CD14-positive monocyte (primary cell): ENCODE measurements around the gene MISP3. TPM values are rescaled to one million over a fixed set of nuclear protein-coding genes. Genes with fewer than 3 reads are reported as not detected.
A peak's percentile ranks its signal among the peaks of the same experiment; 100 is the strongest.

Experiments used
- DNase-seq, 3 donors: peaks; one replicate each; pipeline ENCODE4 v3.0.0-alpha.2; 2011 to 2022
- H2AFZ ChIP-seq: 2 replicates; pipeline ENCODE4 v1.6.0; 2012; ENCODE audit warnings: mild to moderate bottlenecking, low read depth, low read length, inconsistent platforms; ENCODE audit not compliant: insufficient read depth, poor library complexity, severe bottlenecking
- H3K27ac ChIP-seq, 2 donors: 1 replicate in 1 of 2; 2 replicates in 1 of 2; pipeline ENCODE4 v1.5.1; 2012 to 2013; ENCODE audit warnings: low read length in 2 of 2, control low read depth in 1 of 2, inconsistent platforms in 1 of 2, low read depth in 1 of 2, mild to moderate bottlenecking in 1 of 2
- H3K27me3 ChIP-seq, 2 donors: one replicate each; pipeline versions ENCODE4 v1.6.0 to v1.6.1; 2011 to 2013; ENCODE audit warnings: low read length in 2 of 2; ENCODE audit not compliant: control insufficient read depth in 2 of 2, insufficient read depth in 2 of 2
- H3K36me3 ChIP-seq, 2 donors: replicated peaks in 1 of 2; 1 replicate in 1 of 2; 2 replicates in 1 of 2; pipeline versions ENCODE4 v1.5.1 to v1.6.1; 2012 to 2013; ENCODE audit warnings: low read length in 2 of 2, control low read depth in 1 of 2, inconsistent platforms in 1 of 2, mild to moderate bottlenecking in 1 of 2; ENCODE audit not compliant: insufficient read depth in 2 of 2, control insufficient read depth in 1 of 2
- H3K4me1 ChIP-seq, 2 donors: 1 replicate in 1 of 2; 2 replicates in 1 of 2; pipeline versions ENCODE4 v1.5.1 to v1.6.1; 2012 to 2013; ENCODE audit warnings: low read length in 2 of 2, control low read depth in 1 of 2, inconsistent platforms in 1 of 2, mild to moderate bottlenecking in 1 of 2, moderate library complexity in 1 of 2; ENCODE audit not compliant: insufficient read depth in 2 of 2, control insufficient read depth in 1 of 2
- H3K4me2 ChIP-seq: replicated peaks from 2 replicates; pipeline ENCODE3; 2012; ENCODE audit warnings: low read length, moderate library complexity, mild to moderate bottlenecking; ENCODE audit not compliant: poor library complexity, severe bottlenecking; ENCODE audit errors: extremely low read depth
- H3K4me3 ChIP-seq, 3 experiments: fragments of 200-600 bp in 1 of 3; sonication (generic) in 1 of 3; replicated peaks in 1 of 3; 1 replicate in 2 of 3; 2 replicates in 1 of 3; pipeline ENCODE4 v1.5.1; 2011 to 2013; ENCODE audit warnings: low read length in 3 of 3, mild to moderate bottlenecking in 3 of 3, control low read depth in 2 of 3, low read depth in 2 of 3, inconsistent platforms in 1 of 3, moderate library complexity in 1 of 3
- H3K79me2 ChIP-seq: 2 replicates; pipeline ENCODE4 v1.6.0; 2012; ENCODE audit warnings: mild to moderate bottlenecking, control low read depth, inconsistent platforms, low read length, moderate library complexity; ENCODE audit not compliant: insufficient read depth
- H3K9ac ChIP-seq: 2 replicates; pipeline ENCODE4 v1.6.0; 2017; ENCODE audit warnings: low read length, mild to moderate bottlenecking; ENCODE audit not compliant: insufficient read depth, poor library complexity, severe bottlenecking
- H3K9me3 ChIP-seq, 2 donors: replicated peaks in 1 of 2; 1 replicate in 1 of 2; 2 replicates in 1 of 2; pipeline versions ENCODE4 v1.5.1 to v1.6.1; 2012 to 2013; ENCODE audit warnings: low read length in 2 of 2, control low read depth in 1 of 2; ENCODE audit not compliant: control insufficient read depth in 1 of 2, insufficient read depth in 1 of 2
- H4K20me1 ChIP-seq: 2 replicates; pipeline ENCODE4 v1.6.0; 2012; ENCODE audit warnings: mild to moderate bottlenecking, low read length, control low read depth, moderate library complexity; ENCODE audit not compliant: insufficient read depth
- H3K27ac Mint-ChIP-seq, 7 donors: one replicate each; pipeline ENCODE4 v1.8.0; 2020; ENCODE audit warnings: mild to moderate bottlenecking in 7 of 7, mixed read lengths in 7 of 7, moderate library complexity in 6 of 7, inconsistent platforms in 2 of 7
- H3K27me3 Mint-ChIP-seq, 3 donors: one replicate each; pipeline ENCODE4 v1.8.0; 2021 to 2022; ENCODE audit warnings: low read depth in 3 of 3, mild to moderate bottlenecking in 3 of 3, mixed read lengths in 3 of 3, moderate library complexity in 3 of 3, inconsistent platforms in 1 of 3
- H3K36me3 Mint-ChIP-seq, 2 donors: one replicate each; pipeline ENCODE4 v1.8.0; 2020; ENCODE audit warnings: mixed read lengths in 2 of 2, inconsistent platforms in 1 of 2, mild to moderate bottlenecking in 1 of 2
- H3K4me1 Mint-ChIP-seq: one replicate; pipeline ENCODE4 v1.8.0; 2020; ENCODE audit warnings: mild to moderate bottlenecking, mixed read lengths
- H3K4me3 Mint-ChIP-seq, 2 donors: one replicate each; pipeline ENCODE4 v1.8.0; 2020; ENCODE audit warnings: mild to moderate bottlenecking in 2 of 2, mixed read lengths in 2 of 2, moderate library complexity in 1 of 2
- H3K9me3 Mint-ChIP-seq, 7 donors: one replicate each; pipeline ENCODE4 v1.8.0; 2020 to 2022; ENCODE audit warnings: mixed read lengths in 7 of 7, mild to moderate bottlenecking in 6 of 7, moderate library complexity in 6 of 7, inconsistent platforms in 2 of 7
- CTCF ChIP-seq: fragments of 200-600 bp; IDR thresholded peaks from one replicate; pipeline ENCODE4 v1.8.0; 2022; ENCODE audit warnings: antibody characterized with exemption, mild to moderate bottlenecking
- WGBS: methylation state at CpG from one replicate; pipeline ENCODE4 v1.1.5; 2013; ENCODE audit warnings: missing lambda C conversion rate; ENCODE audit not compliant: insufficient coverage; 5-methylcytosine and 5-hydroxymethylcytosine counted together
- intact Hi-C, 2 donors: fragments of 100-400 bp; cut with micrococcal nuclease; formaldehyde crosslinking; loops; one replicate each; pipeline versions ENCODE4 v1.15.0 to v1.15.1; 2023
- polyA plus RNA-seq, 3 donors: library from polyadenylated mRNA; depleted of rRNA in 1 of 3; unstranded in 2 of 3; stranded (reverse) in 1 of 3; fragments of 300-500 nt in 2 of 3; fragments of >200 nt in 1 of 3; fragmentation: Illumina TruSeq in 2 of 3; gene quantifications; 1 replicate in 2 of 3; 2 replicates in 1 of 3; pipeline ENCODE4 v1.2.3, GENCODE V29; 2012 to 2021

The MISP3 gene
- polyA plus RNA-seq, 3 donors: 0.42 to 0.77 (median 0.52) TPM

- Mint-ChIP-seq H3K4me3 (no peak overlapping the region), H3K4me1 (peaks cover 5% of the 10 kb centered on the region), H3K9me3 (peaks cover 0 to 2% (median 0%) of the 10 kb centered on the region in 7 donors), H3K27me3 (peaks cover 9 to 23% (median 18%) of the 10 kb centered on the region in 3 donors), H3K27ac (no peak overlapping the region), H3K36me3 (peaks cover 0 to 3% of the 10 kb centered on the region in 2 donors)
- H2AFZ ChIP-seq: no peak overlapping the region
- no peak overlapping the region for H3K9ac ChIP-seq
- no peak overlapping the region for H3K4me3 ChIP-seq
- no peaks in the 10 kb centered on the region for H3K79me2 ChIP-seq
- no peaks in the 10 kb centered on the region for H3K9me3 ChIP-seq
- WGBS: 78% methylated on average over 2 of the region's 2 CpGs
- no peak overlapping the region for H3K4me2 ChIP-seq
- H3K27ac ChIP-seq: no peak overlapping the region
- no peak for DNase-seq
- H4K20me1 ChIP-seq: no peaks in the 10 kb centered on the region
- no peaks in the 10 kb centered on the region for H3K4me1 ChIP-seq
- no peak for TF ChIP-seq CTCF
- no peaks in the 10 kb centered on the region for H3K36me3 ChIP-seq
- peaks cover 0 to 6% of the 10 kb centered on the region in 2 donors for H3K27me3 ChIP-seq
- intact Hi-C loops: no loop called here
These were observed 6.5 kb upstream of the MISP3 start for GRCh38 chr19:14066134-14066533.

- intact Hi-C loops: loop anchor here in 1 of 2 donors (5.0 kb wide), 1 partner anchor 188 kb away; no protein-coding TSS in a partner anchor
- Mint-ChIP-seq H3K36me3 (peaks cover 0 to 3% of the 10 kb centered on the region in 2 donors), H3K4me3 (peak overlapping the region in 1 of 2 donors; percentile 49), H3K4me1 (peaks cover 24% of the 10 kb centered on the region), H3K27me3 (peaks cover 18 to 48% (median 34%) of the 10 kb centered on the region in 3 donors), H3K27ac (peak overlapping the region in 1 of 7 donors; percentile 2), H3K9me3 (peaks cover 0 to 2% (median 0%) of the 10 kb centered on the region in 7 donors)
- no peaks in the 10 kb centered on the region for H3K79me2 ChIP-seq
- TF ChIP-seq CTCF: no peak
- H3K36me3 ChIP-seq: no peaks in the 10 kb centered on the region
- no peak overlapping the region for H2AFZ ChIP-seq
- H4K20me1 ChIP-seq: no peaks in the 10 kb centered on the region
- peaks cover 0 to 22% of the 10 kb centered on the region in 2 donors for H3K27me3 ChIP-seq
- 97% methylated on average over 42 of the region's 43 CpGs for WGBS
- H3K9ac ChIP-seq: no peak overlapping the region
- H3K27ac ChIP-seq: no peak overlapping the region
- no peaks in the 10 kb centered on the region for H3K9me3 ChIP-seq
- DNase-seq: no peak
- peaks cover 34 to 37% of the 10 kb centered on the region in 2 donors for H3K4me1 ChIP-seq
- H3K4me2 ChIP-seq: no peak overlapping the region
- no peak overlapping the region for H3K4me3 ChIP-seq
These were observed 2.1 kb upstream of the MISP3 start for GRCh38 chr19:14070268-14071050.
